Measurements from ENCODE around the gene LTBP1. TPM values are rescaled to one million over a fixed set of nuclear protein-coding genes. Genes with fewer than 3 reads are reported as not detected.

Gene LTBP1
- total RNA-seq, 2 donors from 2014 or later, result 25.9 to 99.8 TPM

- peak overlapping the region; percentile 5 to 44 for H3K27ac ChIP-seq
- no peaks in the 10 kb centered on the region for H3K9me3 ChIP-seq
- no peaks in the 10 kb centered on the region for H3K36me3 ChIP-seq
- no peak for DNase-seq (ENCODE audit: low spot score)
- 37% methylated on average over 9 of the region's 9 CpGs for WGBS
- intact Hi-C loops (cut with DNase I), result loop anchor here (10.0 kb wide), 1 partner anchor 86 kb away; no protein-coding TSS in a partner anchor
- no peaks in the 10 kb centered on the region for H3K4me1 ChIP-seq (replicated peaks)
- TF ChIP-seq POLR2AphosphoS5 (IDR thresholded peaks at IDR 0.05) (no peak), POLR2A (IDR thresholded peaks at IDR 0.05) (no peak), CTCF (IDR thresholded peaks at IDR 0.05) (no peak)
- no peak overlapping the region for H3K4me3 ChIP-seq
- H3K27me3 ChIP-seq (replicated peaks; ENCODE audit: insufficient read depth), result no peaks in the 10 kb centered on the region
Observed at GRCh38 chr2:33278245-33278943, 331.6 kb downstream of the LTBP1 start.

- no peaks in the 10 kb centered on the region for H3K27me3 ChIP-seq (replicated peaks; ENCODE audit: insufficient read depth)
- intact Hi-C loops (cut with DNase I), result no loop called here
- H3K4me3 ChIP-seq, result no peak overlapping the region
- no peaks in the 10 kb centered on the region for H3K36me3 ChIP-seq
- TF ChIP-seq POLR2A (IDR thresholded peaks at IDR 0.05) (no peak), CTCF (IDR thresholded peaks at IDR 0.05) (no peak), POLR2AphosphoS5 (IDR thresholded peaks at IDR 0.05) (no peak)
- H3K4me1 ChIP-seq (replicated peaks), result no peaks in the 10 kb centered on the region
- no peak overlapping the region for H3K27ac ChIP-seq
- WGBS, result 59% methylated on average over 7 of the region's 7 CpGs
- H3K9me3 ChIP-seq, result no peaks in the 10 kb centered on the region
- DNase-seq (ENCODE audit: low spot score), result no peak
Observed at GRCh38 chr2:33284287-33284686, 337.5 kb downstream of the LTBP1 start.

GRCh38 chr2:33287507-33288005, 340.8 kb downstream of the LTBP1 start:
- H3K36me3 ChIP-seq, result no peaks in the 10 kb centered on the region
- no peak for DNase-seq (ENCODE audit: low spot score)
- no peaks in the 10 kb centered on the region for H3K9me3 ChIP-seq
- intact Hi-C loops (cut with DNase I), result no loop called here
- H3K27me3 ChIP-seq (replicated peaks; ENCODE audit: insufficient read depth), result no peaks in the 10 kb centered on the region
- 90% methylated on average over 2 of the region's 2 CpGs for WGBS
- H3K4me3 ChIP-seq, result no peak overlapping the region
- no peak overlapping the region for H3K27ac ChIP-seq
- H3K4me1 ChIP-seq (replicated peaks), result no peaks in the 10 kb centered on the region
- TF ChIP-seq POLR2AphosphoS5 (IDR thresholded peaks at IDR 0.05), result no peak
- no peak for TF ChIP-seq CTCF (IDR thresholded peaks at IDR 0.05)
- TF ChIP-seq POLR2A (IDR thresholded peaks at IDR 0.05), result no peak

GRCh38 chr2:33288011-33288410, 341.3 kb downstream of the LTBP1 start:
- H3K4me3 ChIP-seq, result no peak overlapping the region
- no peak overlapping the region for H3K27ac ChIP-seq
- H3K9me3 ChIP-seq, result no peaks in the 10 kb centered on the region
- DNase-seq (ENCODE audit: low spot score), result no peak
- 80% methylated on average over 1 of the region's 1 CpG for WGBS
- H3K36me3 ChIP-seq, result no peaks in the 10 kb centered on the region
- H3K27me3 ChIP-seq (replicated peaks; ENCODE audit: insufficient read depth), result no peaks in the 10 kb centered on the region
- H3K4me1 ChIP-seq (replicated peaks), result no peaks in the 10 kb centered on the region
- intact Hi-C loops (cut with DNase I), result no loop called here
- no peak for TF ChIP-seq CTCF (IDR thresholded peaks at IDR 0.05)
- no peak for TF ChIP-seq POLR2A (IDR thresholded peaks at IDR 0.05)
- no peak for TF ChIP-seq POLR2AphosphoS5 (IDR thresholded peaks at IDR 0.05)

- no peak overlapping the region for H3K4me3 ChIP-seq
- H3K36me3 ChIP-seq, result no peaks in the 10 kb centered on the region
- H3K27ac ChIP-seq, result peak overlapping the region in 1 of 2 donors; percentile 42
- H3K27me3 ChIP-seq (replicated peaks; ENCODE audit: insufficient read depth), result no peaks in the 10 kb centered on the region
- H3K9me3 ChIP-seq, result no peaks in the 10 kb centered on the region
- intact Hi-C loops (cut with DNase I), result no loop called here
- no peaks in the 10 kb centered on the region for H3K4me1 ChIP-seq (replicated peaks)
- no peak for DNase-seq (ENCODE audit: low spot score)
- no peak for TF ChIP-seq POLR2A (IDR thresholded peaks at IDR 0.05)
- 83% methylated on average over 4 of the region's 4 CpGs for WGBS
Observed at GRCh38 chr2:33289961-33290360, 343.2 kb downstream of the LTBP1 start.
